Prostate gland (tissue), 2 donors: Measurements from ENCODE around the gene LIG3. TPM values are rescaled to one million over a fixed set of nuclear protein-coding genes. Genes with fewer than 3 reads are reported as not detected.
A peak's percentile ranks its signal among the peaks of the same experiment; 100 is the strongest.

Experiments
- DNase-seq: peaks from one replicate; pipeline ENCODE4 v3.0.0-alpha.2; 2019; ENCODE audit warnings: low spot score
- H3K27ac ChIP-seq, 2 donors: fragments of 200-600 bp; sonication (generic); 2 replicates each; pipeline ENCODE4 v1.5.1; 2017 to 2019
- H3K27me3 ChIP-seq: fragments of 200-600 bp; sonication (generic); replicated peaks from 2 replicates; pipeline ENCODE4 v1.5.1; 2019; ENCODE audit not compliant: insufficient read depth
- H3K36me3 ChIP-seq, 2 donors: fragments of 200-600 bp; sonication (generic); 1 replicate in 1 of 2; 2 replicates in 1 of 2; pipeline versions ENCODE4 v1.5.1 to v1.8.1; 2017 to 2019
- H3K4me1 ChIP-seq: fragments of 200-600 bp; sonication (generic); replicated peaks from 2 replicates; pipeline ENCODE4 v1.5.1; 2019
- H3K4me3 ChIP-seq, 2 donors: fragments of 200-600 bp; sonication (generic); 2 replicates each; pipeline ENCODE4 v1.5.1; 2017 to 2019
- H3K9me3 ChIP-seq: fragments of 200-600 bp; sonication (generic); 2 replicates; pipeline ENCODE4 v1.5.1; 2017
- POLR2A ChIP-seq: fragments of 450-650 bp; IDR thresholded peaks from one replicate; pipeline ENCODE4 v1.6.1; 2016; ENCODE audit warnings: antibody characterized with exemption, mild to moderate bottlenecking
- POLR2AphosphoS5 ChIP-seq: sonication (generic); formaldehyde crosslinking; IDR thresholded peaks from one replicate; pipeline ENCODE4 v1.6.1; 2017; ENCODE audit warnings: antibody characterized with exemption
- WGBS: methylation state at CpG from one replicate; pipeline ENCODE4 v1.1.5; 2018; 5-methylcytosine and 5-hydroxymethylcytosine counted together
- intact Hi-C: fragments of 100-400 bp; cut with DNase I; formaldehyde crosslinking; loops from one replicate; pipeline ENCODE4 v1.14.2; 2022
- total RNA-seq, 2 donors: library from RNA; depleted of rRNA; stranded (reverse); fragments of >200 nt; gene quantifications; one replicate each; pipeline ENCODE4 v1.1.0, GENCODE V29; 2016
- TF ChIP-seq, protein P1 (sequence below), 4 experiments: fragments of 200-600 bp in 2 of 4; fragments of 450-650 bp in 2 of 4; sonication (generic) in 2 of 4; IDR thresholded peaks; 1 replicate in 3 of 4; 2 replicates in 1 of 4; pipeline ENCODE4 v1.5.1; 2016 to 2019; ENCODE audit warnings: antibody characterized with exemption in 4 of 4, mild to moderate bottlenecking in 2 of 4, moderate library complexity in 2 of 4

LIG3 gene
- total RNA-seq, 2 donors from 2014 or later, result 49.2 to 54.0 TPM

DNA sequence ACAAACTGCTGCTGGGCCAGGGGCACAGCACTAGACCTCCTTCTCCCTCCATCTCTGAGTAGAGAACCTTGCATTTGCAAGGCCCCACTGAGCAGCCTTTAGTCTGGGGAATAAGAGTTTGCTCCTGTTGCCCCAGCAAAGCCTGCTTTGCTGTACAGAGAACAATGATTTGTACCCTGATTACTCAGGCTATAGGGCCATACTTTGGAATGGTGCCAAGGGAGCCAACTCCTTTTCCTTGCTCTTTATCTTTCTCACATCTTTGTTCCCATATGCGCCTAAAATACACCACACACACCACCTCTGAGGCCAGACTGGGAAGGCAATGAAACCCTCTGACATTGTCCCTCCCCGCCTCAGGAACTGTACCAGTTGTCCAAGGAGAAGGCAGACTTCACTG is 21.2 kb downstream of the LIG3 start:
- peak overlapping the region; percentile 62 to 69 for H3K27ac ChIP-seq
- WGBS, result 64% methylated on average over 2 of the region's 2 CpGs
- no peaks in the 10 kb centered on the region for H3K9me3 ChIP-seq
- no peaks in the 10 kb centered on the region for H3K27me3 ChIP-seq
- TF ChIP-seq, protein P1, sequence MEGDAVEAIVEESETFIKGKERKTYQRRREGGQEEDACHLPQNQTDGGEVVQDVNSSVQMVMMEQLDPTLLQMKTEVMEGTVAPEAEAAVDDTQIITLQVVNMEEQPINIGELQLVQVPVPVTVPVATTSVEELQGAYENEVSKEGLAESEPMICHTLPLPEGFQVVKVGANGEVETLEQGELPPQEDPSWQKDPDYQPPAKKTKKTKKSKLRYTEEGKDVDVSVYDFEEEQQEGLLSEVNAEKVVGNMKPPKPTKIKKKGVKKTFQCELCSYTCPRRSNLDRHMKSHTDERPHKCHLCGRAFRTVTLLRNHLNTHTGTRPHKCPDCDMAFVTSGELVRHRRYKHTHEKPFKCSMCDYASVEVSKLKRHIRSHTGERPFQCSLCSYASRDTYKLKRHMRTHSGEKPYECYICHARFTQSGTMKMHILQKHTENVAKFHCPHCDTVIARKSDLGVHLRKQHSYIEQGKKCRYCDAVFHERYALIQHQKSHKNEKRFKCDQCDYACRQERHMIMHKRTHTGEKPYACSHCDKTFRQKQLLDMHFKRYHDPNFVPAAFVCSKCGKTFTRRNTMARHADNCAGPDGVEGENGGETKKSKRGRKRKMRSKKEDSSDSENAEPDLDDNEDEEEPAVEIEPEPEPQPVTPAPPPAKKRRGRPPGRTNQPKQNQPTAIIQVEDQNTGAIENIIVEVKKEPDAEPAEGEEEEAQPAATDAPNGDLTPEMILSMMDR (IDR thresholded peaks at IDR 0.05), result no peak
- no peak for TF ChIP-seq POLR2AphosphoS5
- TF ChIP-seq POLR2A, result no peak
- DNase-seq, result no peak
- intact Hi-C loops, result no loop called here
- H3K36me3 ChIP-seq, result peaks cover 0 to 7% of the 10 kb centered on the region in 2 donors
- H3K4me3 ChIP-seq, result no peak overlapping the region
- H3K4me1 ChIP-seq, result peaks cover 27% of the 10 kb centered on the region

DNA sequence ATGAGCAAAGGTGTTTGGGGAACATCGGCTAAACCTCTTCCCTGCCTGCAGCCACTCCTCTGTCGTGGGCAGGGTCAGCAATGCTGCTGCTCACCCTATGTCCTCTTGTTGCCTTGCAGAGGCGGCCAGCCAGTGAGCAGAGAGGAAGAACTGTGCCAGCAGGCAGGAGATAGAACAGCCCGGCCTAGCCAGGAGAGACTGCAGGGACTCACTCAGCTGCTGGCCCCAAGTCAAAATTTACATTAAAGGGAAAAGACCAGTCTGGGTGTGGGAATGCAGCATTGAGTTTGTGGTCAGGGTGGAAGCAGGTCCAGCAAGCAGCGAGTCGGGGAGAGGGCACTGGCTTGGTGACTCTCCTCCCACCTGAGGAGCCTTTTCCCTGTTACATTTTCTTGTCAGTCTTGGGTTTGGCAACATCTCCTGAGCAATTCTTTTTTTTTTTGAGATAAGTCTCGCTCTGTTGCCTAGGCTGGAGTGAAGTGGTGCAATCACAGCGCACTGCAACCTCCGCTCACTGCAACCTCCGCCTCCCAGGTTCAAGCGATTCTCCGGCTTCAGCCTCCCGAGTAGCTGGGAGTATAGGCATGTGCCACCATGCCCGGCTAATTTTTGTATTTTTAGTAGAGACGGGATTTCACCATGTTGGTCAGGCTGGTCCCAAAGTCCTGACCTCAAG is 22.7 kb downstream of the LIG3 start:
- peak overlapping the region; percentile 62 to 69 for H3K27ac ChIP-seq
- WGBS, result 63% methylated on average over 15 of the region's 15 CpGs
- no peak overlapping the region for H3K4me3 ChIP-seq
- TF ChIP-seq POLR2AphosphoS5 (peak; percentile 75), POLR2A (no peak)
- TF ChIP-seq, protein P1 (IDR thresholded peaks at IDR 0.05), result no peak
- H3K4me1 ChIP-seq, result peaks cover 14% of the 10 kb centered on the region
- DNase-seq, result peak; percentile 72
- H3K36me3 ChIP-seq, result peaks cover 0 to 7% of the 10 kb centered on the region in 2 donors
- no peaks in the 10 kb centered on the region for H3K9me3 ChIP-seq
- intact Hi-C loops, result no loop called here
- no peaks in the 10 kb centered on the region for H3K27me3 ChIP-seq

DNA sequence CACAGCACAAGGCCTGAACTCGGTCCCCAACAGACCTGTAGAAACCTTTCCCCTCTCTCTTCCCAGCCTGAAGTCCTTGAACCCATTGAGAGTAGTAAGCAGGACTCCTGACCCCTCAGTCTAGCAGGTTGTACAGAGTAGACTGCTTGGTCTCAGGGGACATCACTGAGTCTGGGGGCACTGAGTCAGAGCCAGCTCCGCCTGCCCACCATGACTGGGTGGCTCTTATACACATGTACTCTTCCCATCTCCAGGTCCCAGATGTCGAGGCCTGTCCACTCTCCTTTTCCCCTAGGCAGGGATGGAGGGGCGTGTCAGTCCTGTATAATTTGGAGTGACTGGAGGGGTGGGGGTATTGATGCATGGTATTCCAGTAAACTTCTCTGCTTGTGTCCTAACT is 23.5 kb downstream of the LIG3 start:
- no peaks in the 10 kb centered on the region for H3K27me3 ChIP-seq
- intact Hi-C loops, result no loop called here
- 90% methylated on average over 4 of the region's 4 CpGs for WGBS
- H3K4me1 ChIP-seq, result peaks cover 14% of the 10 kb centered on the region
- H3K9me3 ChIP-seq, result no peaks in the 10 kb centered on the region
- H3K27ac ChIP-seq, result peak overlapping the region; percentile 62 to 69
- DNase-seq, result no peak
- H3K4me3 ChIP-seq, result no peak overlapping the region
- H3K36me3 ChIP-seq, result peaks cover 0 to 7% of the 10 kb centered on the region in 2 donors
- TF ChIP-seq POLR2AphosphoS5 (no peak), POLR2A (no peak)
- TF ChIP-seq, protein P1 (IDR thresholded peaks at IDR 0.05), result no peak

DNA sequence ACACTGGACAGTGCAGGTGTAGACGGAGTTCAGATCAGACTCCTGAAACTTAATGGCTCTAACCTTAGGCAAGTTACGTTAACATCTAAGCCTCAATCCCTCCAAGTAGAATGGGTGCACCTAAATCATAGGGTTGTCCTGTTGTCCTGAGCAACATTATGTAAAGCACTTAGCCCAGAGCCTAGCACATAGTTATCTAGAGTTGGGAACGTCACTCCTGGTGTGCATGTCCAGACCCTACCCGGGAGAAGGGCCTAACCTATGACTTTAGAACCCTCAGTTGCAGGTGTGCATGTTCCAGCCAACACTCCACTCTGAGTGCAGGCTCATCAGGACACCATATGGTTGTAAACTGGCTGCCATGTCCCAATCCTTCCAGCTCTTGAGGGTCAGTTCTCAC is 26.0 kb downstream of the LIG3 start:
- peak overlapping the region; percentile 18 to 49 for H3K27ac ChIP-seq
- WGBS, result 90% methylated on average over 4 of the region's 4 CpGs
- H3K4me1 ChIP-seq, result peaks cover 11% of the 10 kb centered on the region
- no peak overlapping the region for H3K4me3 ChIP-seq
- DNase-seq, result no peak
- peaks cover 0 to 7% of the 10 kb centered on the region in 2 donors for H3K36me3 ChIP-seq
- TF ChIP-seq POLR2A (no peak), POLR2AphosphoS5 (no peak)
- TF ChIP-seq, protein P1 (IDR thresholded peaks at IDR 0.05), result no peak
- no peaks in the 10 kb centered on the region for H3K9me3 ChIP-seq
- intact Hi-C loops, result no loop called here
- H3K27me3 ChIP-seq, result no peaks in the 10 kb centered on the region

DNA sequence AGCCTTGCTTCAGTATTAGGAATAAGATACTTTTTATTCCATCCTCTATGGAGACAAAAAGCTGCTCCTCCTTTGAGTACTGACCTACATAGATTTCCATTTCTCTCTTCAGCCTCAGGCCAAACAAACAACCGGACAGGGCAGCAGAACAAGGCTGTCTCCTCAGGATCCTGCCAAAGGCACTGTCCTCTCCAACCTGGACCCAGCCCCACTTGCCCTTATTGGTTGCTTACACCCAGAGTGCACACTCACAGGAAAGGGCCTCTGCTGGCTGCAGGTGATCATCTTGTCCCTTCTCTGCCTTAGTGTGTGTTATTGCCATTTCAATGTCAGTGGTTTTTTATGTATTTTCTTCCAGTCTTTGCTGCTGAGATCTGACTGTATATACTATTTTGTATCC is 26.6 kb downstream of the LIG3 start:
- 52% methylated on average over 1 of the region's 1 CpG for WGBS
- Histone ChIP-seq H3K9me3 (no peaks in the 10 kb centered on the region), H3K36me3 (peaks cover 2 to 7% of the 10 kb centered on the region in 2 donors), H3K4me1 (peaks cover 8% of the 10 kb centered on the region), H3K4me3 (no peak overlapping the region), H3K27me3 (no peaks in the 10 kb centered on the region), H3K27ac (peak overlapping the region; percentile 18 to 49)
- DNase-seq, result peak; percentile 36
- intact Hi-C loops, result no loop called here
- TF ChIP-seq, protein P1 (IDR thresholded peaks at IDR 0.05), result peak in 1 of 4 experiments; percentile 9
- peak; percentile 23 for TF ChIP-seq POLR2AphosphoS5
- no peak for TF ChIP-seq POLR2A
